GM18511 (cell line): ENCODE measurements around the gene LYZL6.

Experiments used
- ATAC-seq: cut with Tn5 transposase; IDR thresholded peaks from one replicate; pipeline ENCODE4 v1.9.1; 2021; ENCODE audit warnings: mild to moderate bottlenecking, moderate library complexity; ENCODE audit not compliant: unreplicated experiment

The LYZL6 gene, protein sequence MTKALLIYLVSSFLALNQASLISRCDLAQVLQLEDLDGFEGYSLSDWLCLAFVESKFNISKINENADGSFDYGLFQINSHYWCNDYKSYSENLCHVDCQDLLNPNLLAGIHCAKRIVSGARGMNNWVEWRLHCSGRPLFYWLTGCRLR

DNA sequence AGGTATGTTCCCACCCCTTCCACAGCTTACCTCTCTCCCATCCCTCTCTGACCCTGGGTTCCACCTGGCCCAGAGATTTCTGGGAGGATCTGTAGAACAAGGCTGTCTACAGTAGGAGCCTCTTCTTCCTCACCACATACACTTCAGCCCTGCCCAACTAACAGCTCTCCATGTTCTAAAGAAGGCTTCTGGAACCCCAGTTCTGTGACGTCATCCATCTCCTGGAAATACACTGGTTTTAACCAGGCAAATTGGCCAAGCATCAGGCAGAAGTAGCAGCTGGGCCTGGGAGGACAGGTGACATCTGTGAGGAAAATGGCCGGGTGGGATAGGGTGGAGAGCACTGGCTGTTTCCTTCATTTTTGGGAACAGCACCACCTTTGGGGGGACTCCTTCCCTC, at the start of gene LYZL6:
TSS of gene LYZL6 (minus strand) at position 177 of the 400 bp plus-strand sequence. CDS start 4,357 bp downstream, outside the sequence.
- no peak for ATAC-seq

DNA sequence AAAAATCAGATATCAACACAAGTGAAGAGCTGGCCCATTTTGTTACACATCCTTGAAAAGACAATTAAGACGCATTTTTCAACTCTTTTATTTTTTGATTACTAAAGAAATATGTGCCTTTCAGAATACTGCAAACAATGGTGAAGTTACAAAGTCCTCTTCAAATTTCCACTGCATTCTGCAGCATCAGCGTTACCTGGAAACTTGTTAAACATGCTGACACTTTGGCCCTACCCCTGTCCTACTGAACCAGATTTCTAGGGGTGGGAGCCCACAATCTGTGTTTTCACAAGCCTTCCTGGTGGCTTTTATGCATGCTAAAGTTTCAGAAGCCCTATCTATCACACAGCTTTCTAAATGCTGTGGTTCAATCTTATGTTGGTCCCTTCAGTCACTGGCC, 47.6 kb upstream of the LYZL6 start:
- ATAC-seq: no peak

DNA sequence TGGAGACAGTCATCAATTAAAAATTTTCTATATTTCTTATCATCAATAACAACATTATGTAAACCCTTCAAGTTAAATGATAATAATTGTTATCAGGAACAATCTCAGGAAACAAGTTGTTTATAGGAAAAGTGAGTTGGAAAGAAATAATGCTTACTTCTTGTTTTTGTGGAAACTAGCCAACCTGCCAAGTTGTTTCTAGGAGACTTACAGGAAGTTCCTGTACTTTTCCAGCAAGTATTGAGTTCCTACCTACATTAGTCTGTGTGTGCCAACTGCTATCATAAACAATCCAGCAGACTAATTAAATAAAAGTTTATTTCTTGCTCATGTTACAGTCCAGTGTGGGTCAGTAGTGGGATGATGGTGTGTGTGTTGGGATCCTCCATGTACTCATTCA, 44.7 kb upstream of the LYZL6 start:
- no peak for ATAC-seq

DNA sequence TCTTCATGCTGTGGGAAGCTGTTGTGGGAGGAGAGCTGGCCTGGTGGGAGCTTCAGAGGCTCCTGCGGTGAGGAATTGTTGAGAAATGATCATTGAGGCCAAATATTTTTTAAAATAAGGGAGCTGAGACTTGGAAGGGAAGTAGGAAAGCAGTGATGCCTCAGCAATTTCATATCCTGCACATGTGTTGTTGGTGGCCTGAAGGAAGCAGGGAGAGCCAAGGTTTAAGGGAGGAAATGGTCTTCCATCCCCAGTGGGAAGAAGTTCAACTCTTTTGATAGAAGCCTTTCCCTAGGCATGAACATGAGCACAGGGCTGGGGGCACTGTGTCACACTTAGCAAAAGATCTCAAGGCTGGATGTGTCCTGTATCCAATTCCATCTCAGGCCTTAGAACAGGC, 43.1 kb upstream of the LYZL6 start, which contains the start of gene CCL14:
TSS of gene CCL14 (minus strand) at position 87 of the 400 bp plus-strand sequence. CDS start at position 7, 80 bp downstream.
- no peak for ATAC-seq

DNA sequence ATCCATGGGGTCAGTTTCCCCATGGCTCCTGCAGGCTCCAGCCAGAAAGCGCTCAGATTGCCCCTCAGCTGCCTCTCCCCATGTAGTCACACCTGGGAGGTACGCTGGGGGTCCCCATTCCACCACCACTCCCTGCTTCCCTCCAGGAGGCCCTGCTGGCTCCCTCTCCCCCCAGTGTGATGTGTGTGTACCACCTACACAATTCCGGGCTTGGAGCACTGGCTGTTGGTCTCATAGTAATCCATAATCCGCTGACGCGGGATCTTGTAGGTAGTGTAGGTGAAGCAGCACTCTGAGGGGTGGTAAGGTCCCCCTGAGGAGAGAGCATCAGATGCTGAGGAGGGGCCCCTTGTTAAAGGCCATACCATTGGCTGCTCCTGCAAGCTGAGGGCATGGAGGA, 40.6 kb upstream of the LYZL6 start:
- ATAC-seq: no peak

DNA sequence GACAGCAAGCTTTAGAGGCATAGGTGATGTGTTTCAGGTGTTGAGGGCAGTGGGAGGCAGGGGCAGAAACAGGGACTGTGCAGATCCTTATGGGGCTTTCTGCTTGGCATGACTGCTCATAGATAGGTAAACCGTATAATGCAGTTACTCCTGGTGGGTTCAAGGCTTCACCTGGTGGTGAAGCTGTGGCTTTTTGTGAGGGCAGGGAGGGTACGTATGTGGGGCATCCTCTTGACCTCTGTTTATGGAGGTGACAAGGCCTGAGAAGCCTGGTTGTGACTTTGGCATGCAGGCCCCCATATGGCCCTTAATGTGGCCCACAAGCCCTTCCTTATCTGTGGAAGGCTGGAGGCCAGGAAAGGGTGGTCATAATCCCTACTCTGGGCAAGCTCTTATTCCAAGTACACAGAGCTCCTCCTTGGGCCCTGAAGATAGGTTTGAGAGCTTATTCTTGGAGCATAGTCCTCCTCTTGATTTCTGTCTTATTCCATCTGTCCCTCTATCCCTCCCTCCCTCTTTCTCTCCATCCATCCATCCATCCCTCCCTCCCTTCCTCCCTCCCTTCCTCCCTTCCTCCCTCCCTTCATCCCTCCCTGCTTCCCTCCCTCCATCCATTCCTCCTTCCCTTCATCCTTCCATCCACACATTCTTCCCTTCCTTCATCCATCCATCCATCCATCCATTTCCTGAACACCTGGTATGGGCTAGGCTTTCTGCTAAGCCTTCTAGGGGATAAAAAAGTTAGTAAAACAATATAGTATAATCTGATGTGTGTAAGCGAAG, 39.1 kb upstream of the LYZL6 start:
- ATAC-seq: no peak

DNA sequence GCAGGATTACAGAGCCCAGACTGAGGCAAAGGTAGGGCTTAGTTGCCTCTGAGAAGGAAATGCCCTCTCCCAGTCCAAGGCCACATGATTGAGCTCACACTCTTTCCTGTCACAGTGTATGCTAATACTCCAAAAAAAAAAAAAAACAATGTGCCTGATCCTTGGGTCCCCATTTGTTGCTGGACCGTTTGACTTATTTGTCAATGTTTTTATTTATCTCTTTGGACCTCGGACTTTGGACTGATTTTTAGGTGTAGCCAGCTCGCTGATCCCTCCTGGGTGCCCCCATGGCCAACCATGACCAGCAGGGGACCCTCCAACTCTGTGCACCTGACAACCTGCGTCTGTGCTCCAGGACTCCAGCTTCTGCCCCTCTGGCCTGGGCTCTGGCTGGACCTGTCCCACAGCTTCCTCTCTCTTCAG, 38.4 kb upstream of the LYZL6 start:
- ATAC-seq: no peak

DNA sequence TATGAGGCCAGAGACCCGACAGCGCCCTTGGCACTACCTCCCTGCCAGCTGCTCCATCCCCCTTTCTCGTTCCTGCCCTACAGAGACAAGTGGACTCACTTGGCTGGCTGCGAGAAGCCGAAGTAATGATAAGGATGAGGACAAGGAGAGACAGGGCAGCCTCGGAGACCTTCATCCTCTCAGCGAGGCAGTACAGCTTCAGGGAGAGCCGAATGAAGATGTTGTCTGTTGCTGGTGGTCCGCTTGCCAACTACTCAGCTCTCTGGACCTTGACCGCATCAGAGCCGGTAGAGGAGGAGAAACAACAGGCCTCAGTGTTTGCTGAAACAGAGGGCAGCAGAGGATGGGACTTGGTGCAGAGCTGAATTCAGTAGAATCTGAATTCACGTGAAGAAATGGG, 37.7 kb upstream of the LYZL6 start, which contains the start of gene CCL16:
TSS of gene CCL16 (minus strand) at position 252 of the 400 bp plus-strand sequence. CDS start at position 175, 77 bp downstream.
- ATAC-seq: no peak

DNA sequence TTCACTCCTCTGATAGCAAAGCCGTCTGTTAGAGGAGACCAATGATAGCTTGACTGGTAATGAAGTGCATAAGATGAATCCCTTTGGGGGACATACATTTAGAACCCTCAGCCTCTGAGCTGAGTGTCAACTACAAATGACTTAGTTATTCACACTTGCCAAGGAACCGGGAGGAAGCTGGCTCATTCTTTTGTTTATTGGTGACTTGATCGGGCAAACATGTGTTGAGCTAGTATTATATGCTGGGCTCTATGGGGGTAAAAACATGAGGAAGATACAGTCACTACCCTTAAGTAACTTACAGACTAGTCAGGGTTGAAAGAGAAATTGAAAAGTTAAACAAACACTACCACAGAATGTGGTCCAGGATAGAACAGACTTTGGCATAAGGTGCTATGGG, 34.8 kb upstream of the LYZL6 start:
- ATAC-seq: no peak

DNA sequence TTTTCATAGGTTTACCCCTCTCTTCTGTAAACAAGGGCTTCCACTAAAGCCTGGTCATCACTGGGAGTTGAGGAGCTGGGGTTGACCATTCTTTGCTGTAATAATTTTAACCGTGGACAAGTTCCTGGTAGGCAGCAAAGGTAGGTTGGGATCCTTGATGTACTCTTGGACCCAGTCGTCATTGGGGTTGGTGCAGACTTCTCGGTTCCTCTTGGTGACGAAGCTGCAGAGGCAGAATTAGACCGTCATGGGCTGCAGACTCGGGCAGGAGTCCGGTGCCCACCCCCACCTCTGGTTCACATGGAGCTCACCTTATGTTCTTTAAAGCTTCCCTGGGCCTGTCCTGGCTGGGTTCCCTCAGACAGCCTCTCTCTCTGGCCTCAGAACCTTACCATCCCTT, 34.0 kb upstream of the LYZL6 start:
- no peak for ATAC-seq

DNA sequence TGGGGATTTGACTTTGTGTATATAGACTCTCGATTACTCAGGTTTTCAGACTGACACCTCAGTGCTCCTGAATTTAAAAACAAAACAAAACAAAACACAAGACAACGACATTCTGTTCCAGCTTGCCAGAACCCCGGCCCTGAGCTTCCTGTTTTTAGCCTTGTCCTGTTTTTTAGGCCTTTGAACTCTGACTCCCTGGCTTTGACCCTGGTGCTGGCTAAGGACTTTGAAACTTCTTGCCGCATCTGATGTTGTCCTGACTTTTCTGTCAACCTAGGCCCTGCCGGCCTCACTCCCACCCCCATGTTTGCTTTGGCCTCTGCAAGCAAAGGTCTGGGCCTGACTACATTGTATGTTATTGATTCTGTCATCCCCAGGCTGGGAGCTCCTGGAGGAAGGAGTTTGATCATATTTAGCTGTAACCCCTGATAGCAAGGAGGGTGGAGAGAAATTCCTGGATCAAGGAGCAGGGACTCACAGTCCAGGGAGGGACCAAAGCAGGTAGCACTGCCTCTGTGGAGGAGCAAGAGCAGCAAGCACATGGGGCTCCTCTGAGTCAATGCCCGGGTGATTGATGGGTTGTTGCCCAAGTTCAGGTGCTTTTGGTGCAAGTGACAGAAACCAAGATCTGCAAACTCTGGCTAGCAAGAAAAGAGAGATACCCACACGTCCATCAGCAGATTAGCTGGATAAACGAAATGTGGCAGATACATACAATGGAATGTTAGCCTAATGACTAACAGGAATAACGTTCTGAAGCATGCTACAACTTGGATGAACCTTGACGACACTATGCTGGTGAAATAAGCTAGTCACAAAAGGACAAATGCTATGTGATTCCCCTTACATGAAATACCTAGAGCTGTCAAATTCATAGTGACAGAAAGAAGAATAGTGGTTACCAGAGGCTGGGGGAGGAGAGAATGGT, 30.1 kb upstream of the LYZL6 start:
- no peak for ATAC-seq

DNA sequence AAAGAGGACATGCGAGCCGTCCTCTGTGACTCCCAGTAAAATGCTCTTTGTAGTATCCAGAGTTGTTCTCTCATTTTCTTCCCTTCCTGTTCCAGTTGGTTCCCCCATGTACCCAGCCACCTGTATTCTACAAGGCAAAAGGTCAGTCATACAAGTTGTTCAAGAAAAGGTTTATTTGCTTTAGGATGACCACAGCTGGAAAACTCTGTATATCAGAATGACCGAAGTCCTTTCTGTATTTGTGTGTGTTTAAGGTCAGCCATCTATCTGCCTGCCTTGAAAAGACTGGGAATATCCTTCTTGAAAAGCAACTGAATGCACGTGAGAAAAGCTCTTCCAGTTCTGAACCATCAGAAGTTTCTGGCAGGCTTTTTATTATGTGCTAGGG, 29.4 kb upstream of the LYZL6 start:
- ATAC-seq: no peak

DNA sequence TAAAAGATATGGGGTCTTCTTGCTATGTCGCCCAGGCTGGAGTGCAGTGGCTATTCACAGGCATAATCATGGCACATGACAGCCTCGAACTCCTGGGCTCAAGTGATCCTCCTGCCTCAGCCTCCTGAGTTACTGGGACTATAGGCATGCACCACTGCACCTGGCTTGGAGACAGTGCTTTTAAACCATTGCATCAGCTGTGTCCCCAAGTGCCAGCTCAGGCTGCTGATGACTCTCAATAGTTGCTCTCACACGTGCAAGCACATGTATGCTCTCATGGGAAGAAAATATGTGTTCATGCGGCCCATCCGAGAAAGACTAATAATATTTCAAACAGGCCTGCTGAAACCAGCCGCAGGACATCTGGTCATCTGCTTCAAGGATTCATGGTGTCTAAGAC, 29.0 kb upstream of the LYZL6 start:
- ATAC-seq: no peak

DNA sequence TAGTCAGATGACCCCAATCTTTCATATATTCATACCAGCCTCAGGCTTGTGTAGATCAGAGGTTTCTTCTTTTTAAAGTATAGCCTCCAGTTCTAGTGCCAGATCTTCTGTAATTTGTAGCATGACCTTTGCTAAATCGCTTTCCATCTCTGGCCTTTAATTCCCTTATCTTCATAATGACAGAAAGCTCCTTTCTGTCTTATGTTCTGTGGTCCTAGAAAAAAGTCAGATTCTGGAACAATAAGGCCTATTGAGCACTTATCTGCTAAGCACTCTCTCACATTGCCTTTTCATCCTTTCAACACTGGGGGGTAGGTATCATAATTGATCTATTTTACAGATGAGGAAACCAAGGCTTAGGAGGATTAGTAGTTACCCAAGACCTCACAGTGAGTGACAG, 28.6 kb upstream of the LYZL6 start:
- ATAC-seq: no peak

DNA sequence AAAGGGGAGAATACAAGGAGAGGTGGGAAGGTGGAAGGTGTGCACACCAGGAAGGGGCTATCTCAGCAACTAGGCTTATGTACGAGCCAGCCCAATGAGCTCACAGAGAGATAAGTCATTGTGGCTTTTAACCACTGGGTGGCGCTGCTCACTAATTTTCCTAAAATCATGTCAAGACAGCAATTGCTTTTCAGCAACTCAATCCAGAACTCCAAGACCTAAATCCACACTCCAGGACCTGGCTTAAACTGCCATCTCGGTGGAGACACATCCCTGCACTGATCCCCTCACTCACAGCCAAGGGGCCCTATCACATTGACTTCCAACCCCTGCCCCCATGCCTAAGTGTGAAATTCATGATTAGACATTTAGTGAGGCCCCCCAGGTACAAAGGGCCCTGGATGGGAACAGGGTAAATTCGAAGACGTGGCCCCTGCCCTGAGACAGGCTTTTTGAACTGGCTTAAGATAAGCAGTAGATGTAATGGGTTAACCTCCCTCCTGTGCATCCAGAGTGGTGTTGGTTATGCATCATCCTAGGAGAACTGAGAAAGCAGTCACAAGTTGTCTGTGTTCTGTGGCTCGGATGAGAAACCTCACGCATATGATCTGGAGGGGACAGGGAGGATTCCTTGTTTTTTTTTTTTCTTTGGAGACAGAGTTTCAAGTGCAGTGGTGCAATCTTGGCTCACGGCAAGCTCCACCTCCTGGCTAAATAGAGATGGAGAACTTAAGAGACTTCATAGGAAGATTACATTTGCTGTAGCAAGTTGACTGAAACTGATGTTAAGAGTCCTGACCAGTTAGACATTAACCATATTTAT, 26.3 kb upstream of the LYZL6 start:
- no peak for ATAC-seq

DNA sequence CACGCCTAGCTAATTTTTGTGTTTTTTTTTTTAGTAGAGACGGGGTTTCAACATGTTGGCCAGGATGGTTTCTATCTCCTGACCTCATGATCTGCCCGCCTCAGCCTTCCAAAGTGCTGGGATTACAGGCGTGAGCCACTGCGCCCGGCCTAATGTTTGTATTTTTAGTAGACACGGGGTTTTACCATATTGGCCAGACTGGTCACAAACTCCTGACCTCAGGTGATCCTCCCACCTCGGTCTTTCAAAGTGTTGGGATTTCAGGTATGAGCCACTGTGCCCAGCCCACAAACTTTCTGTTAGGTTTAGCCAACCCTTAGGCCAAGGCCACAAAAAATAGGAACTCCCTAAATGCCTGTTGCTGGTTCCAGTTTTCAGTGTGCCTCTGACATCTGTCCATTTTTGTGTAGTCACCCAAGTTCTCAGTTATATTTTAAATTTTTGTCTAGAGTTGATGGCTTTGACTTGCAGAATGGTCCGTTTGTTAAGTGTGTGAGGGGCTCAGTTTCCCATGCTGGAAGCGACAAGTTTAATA, 25.1 kb upstream of the LYZL6 start:
- ATAC-seq: no peak

DNA sequence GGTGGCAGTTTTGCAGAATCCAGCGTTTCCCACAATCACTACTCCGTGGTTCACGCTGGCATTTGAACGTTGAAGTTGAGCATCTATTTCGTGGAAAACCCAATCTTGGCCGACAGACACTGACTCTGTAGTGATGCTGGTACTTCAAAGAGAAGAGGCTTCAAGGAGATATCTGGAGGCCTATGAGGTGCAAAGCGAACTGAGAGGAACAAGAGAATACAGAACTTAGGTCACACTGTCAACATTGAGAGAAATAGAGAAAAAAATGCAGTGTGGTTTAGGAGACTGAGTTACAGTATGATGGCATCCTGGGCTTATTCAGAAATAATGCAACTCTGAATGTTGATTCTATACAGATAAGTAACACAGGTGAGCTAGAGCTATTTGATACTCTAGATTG, 21.8 kb upstream of the LYZL6 start:
- ATAC-seq: no peak

DNA sequence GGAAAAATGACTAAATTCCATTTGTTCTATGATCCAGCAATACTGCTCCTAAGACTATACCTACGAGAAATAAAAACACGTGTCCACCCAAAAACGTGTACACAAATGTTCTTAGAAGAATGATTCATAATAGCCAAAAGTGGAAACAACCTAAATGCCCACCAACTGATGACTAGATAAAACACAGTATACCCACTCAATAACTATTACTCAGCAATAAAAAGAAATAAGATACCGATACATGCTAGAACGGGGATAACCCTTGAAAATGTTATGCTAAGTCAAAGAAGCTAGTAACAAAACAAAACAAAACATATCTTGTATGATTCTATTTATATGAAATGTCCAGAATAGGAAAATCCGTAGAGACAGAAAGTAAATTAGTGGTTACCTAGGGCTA, 20.1 kb upstream of the LYZL6 start:
- ATAC-seq: no peak

DNA sequence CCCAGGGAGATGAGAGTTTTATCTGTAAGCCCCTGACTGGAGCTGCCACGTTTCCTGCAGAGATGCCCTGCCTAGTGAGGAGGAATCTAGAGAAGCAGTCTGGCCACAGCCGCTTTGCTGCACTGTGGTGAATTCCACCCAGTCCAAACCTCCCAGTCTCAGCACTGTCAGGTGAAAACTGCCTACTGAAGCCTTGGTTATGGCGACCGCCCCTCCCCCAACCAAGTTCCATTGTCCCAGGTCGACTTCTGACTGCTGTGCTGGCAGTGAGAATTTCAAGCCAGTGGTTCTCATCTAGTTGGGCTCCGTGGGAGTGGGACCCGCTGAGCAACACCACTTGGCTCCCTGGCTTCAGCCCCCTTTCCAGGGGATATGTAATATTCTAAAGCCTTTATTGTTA, 10.2 kb upstream of the LYZL6 start:
- no peak for ATAC-seq

DNA sequence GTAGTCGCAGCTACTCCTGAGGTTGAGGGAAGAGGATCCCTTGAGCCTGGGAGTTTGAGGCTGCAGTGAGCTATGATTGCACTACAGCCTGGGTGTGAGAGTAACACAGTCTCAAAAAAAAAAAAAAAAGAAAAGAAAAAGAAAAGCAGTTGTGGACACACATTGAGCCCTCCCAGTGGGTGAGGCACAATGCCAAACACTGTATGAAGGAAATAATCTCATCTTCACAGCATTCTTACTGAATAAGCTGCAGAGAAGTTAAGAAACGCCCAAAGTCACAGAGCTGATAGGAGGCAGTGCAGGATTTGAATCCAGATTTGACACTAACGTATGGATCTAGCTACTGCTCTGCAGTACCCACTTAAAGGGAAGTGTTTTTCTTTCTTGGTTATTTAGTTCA, 5.9 kb upstream of the LYZL6 start:
- no peak for ATAC-seq
